ENCODE results near the gene HOATZ.

HOATZ gene

DNA sequence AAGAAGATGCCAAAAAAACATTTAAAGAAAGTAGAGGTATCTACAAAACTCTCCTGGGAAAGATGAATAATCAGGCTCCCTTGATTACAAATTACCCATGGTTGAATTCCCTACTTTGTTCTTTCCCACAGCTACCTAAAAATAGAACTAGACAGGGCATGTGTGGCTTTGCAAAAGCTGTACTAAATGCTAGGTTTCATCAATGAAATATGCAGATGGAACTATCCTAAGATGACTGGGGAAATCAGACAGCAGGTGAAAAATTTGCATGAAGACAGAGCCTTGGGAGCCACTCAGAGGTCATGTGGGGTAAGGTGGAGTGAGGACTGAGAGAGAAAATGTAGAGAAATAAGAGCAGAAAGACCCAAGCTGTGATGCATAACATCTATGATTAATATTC, 40.7 kb downstream of the HOATZ start:
- DNase-seq (ENCODE audit: low spot score) = no peak
- TF ChIP-seq, protein P1, sequence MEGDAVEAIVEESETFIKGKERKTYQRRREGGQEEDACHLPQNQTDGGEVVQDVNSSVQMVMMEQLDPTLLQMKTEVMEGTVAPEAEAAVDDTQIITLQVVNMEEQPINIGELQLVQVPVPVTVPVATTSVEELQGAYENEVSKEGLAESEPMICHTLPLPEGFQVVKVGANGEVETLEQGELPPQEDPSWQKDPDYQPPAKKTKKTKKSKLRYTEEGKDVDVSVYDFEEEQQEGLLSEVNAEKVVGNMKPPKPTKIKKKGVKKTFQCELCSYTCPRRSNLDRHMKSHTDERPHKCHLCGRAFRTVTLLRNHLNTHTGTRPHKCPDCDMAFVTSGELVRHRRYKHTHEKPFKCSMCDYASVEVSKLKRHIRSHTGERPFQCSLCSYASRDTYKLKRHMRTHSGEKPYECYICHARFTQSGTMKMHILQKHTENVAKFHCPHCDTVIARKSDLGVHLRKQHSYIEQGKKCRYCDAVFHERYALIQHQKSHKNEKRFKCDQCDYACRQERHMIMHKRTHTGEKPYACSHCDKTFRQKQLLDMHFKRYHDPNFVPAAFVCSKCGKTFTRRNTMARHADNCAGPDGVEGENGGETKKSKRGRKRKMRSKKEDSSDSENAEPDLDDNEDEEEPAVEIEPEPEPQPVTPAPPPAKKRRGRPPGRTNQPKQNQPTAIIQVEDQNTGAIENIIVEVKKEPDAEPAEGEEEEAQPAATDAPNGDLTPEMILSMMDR (IDR thresholded peaks at IDR 0.05; ENCODE audit: extremely low read depth, missing control alignments) = no peak

DNA sequence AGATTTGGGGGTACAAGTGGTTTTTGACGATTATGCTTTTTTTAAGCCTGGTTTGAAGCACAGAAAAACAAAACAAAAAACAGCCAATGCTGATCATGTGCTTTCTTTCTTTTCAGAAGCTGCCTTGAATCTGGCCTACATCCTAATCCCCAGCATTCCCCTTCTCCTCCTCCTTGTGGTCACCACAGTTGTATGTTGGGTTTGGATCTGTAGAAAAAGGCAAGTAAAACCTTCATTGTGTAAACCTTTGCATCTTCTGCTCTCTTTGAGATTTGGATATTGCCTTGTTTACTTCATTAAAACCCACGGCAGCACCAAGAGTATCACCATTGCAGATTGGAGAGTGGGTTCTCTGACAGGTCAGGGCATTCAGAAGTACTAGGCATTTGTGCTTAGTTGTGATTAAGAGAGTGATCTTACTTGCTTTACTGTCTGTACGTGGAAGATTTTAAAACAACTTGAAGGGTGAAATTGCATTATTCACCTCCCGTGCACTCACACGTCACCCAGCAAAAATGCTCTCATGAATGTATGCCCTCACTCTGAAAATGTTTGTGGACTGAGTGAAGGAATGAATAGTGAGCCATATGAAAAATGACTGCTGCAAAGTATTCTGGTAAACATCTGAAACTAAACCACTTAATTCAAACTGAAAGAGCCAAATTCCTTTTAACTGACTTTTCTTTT, 43.0 kb downstream of the HOATZ start:
- no peak for DNase-seq (ENCODE audit: low spot score)
- TF ChIP-seq, protein P1 (IDR thresholded peaks at IDR 0.05; ENCODE audit: extremely low read depth, missing control alignments) = no peak

DNA sequence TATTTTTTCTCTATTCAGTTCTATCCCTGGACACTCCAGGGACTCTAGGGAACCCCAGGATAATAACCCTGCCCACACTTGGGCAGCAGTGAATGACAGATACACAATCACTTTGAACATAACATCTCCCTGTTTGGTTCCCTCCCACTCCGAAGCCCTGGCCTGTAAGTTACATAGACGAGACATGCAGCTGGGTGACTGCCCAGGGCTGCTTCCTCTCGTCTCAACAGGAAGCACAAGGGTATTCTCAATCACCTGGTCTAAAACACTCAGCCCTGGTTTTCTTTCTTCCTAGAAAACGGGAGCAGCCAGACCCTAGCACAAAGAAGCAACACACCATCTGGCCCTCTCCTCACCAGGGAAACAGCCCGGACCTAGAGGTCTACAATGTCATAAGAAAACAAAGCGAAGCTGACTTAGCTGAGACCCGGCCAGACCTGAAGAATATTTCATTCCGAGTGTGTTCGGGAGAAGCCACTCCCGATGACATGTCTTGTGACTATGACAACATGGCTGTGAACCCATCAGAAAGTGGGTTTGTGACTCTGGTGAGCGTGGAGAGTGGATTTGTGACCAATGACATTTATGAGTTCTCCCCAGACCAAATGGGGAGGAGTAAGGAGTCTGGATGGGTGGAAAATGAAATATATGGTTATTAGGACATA, 45.4 kb downstream of the HOATZ start:
- no peak for DNase-seq (ENCODE audit: low spot score)
- TF ChIP-seq, protein P1 (IDR thresholded peaks at IDR 0.05; ENCODE audit: extremely low read depth, missing control alignments) = no peak

DNA sequence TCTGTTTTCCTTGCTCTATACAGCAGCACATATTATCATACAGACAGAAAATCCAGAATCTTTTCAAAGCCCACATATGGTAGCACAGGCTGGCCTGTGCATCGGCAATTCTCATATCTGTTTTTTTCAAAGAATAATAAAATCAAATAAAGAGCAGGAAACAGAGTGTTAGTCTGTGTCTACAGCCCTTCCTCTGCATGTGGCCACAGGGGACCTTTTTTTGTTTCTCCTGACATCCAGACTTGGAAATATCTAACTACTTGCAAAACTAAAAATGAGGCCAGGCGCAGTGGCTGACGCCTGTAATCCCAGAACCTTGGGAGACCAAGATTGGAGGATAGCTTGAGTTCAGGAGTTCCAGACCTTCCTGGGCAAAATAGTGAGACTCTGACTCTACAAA, 46.2 kb downstream of the HOATZ start:
- DNase-seq (ENCODE audit: low spot score) = no peak
- TF ChIP-seq, protein P1 (IDR thresholded peaks at IDR 0.05; ENCODE audit: extremely low read depth, missing control alignments) = no peak

DNA sequence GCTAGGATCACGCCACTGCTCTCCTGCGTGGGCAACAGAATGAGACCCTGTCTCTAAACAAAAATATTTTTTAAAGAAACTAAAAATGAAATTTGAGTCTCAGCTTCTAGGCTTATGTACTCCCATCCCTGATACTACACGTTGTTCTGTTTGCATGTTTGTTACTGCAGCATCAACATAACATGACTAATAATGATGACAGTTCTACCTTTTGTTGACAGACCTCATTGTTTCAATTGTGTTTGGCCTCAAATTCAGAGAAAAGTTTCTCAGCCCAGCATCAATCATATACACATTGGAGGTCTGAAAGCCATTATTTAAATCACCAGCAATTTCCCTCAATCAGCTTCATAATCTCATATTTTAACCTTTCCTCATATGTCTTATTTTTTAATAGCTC, 46.7 kb downstream of the HOATZ start:
- TF ChIP-seq, protein P1 (IDR thresholded peaks at IDR 0.05; ENCODE audit: extremely low read depth, missing control alignments) = no peak
- DNase-seq (ENCODE audit: low spot score) = no peak

DNA sequence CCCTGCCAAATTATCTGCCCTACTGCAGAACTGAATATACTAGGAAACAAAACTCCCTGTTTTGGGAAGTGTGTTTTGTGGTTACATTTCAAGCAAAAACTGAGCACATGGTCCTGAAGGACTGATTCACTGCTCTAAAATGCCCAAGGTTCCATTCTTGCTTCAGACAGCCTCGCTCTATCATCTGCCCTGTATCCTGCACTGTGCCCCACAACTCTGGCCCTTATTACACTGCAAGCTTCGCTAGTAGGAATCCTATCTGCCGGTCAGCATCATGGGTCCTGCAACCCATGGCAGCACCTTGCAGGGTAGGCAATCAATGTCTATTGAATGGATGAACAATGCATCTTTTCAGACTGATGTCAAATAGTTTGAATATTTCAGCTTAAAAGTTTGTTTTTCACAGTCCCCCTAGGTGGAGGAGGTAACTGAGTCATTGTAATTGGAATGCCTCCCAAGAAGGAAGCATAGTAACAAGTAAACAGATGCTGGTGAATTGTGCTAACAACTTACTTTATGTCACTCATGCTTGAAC, 47.3 kb downstream of the HOATZ start:
- DNase-seq (ENCODE audit: low spot score) = no peak
- TF ChIP-seq, protein P1 (IDR thresholded peaks at IDR 0.05; ENCODE audit: extremely low read depth, missing control alignments) = no peak

DNA sequence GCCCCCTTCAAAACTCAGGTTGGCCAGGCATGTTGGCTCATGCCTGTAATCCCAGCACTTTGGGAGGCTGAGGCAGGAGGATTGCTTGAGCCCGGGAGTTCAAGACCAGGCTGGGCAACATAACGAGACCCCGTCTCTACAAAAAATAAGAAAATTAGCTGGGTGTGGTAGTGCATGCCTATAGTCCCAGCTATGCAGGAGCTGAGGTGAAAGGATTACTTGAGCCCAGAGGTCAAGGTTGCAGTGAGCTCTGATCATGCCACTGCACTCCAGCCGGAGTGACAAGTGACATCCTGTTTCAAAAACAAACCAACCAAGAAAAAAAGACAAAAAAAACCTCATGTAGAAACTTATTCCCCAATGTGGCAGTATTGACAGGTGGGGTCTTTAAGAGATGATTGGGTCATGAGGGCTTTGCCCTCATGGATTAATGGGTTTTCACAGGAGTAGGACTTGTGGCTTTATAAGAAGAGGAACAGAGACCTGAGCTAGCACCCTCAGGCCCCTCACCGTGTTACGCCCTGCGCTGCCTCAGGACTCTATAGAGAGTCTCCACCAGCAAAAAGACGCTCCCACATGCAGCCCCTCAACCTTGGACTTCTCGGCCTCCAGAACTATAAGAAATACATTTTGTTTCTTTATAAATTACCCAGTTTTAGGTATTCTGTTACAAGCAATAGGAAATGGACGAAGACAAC, 48.3 kb downstream of the HOATZ start:
- TF ChIP-seq, protein P1 (IDR thresholded peaks at IDR 0.05; ENCODE audit: extremely low read depth, missing control alignments) = no peak
- no peak for DNase-seq (ENCODE audit: low spot score)
